Kidney tubule cell (primary cell): ENCODE measurements around the gene EDEM2.
"Not testable (repeated sequence)": the region's sequence is repeated elsewhere in the genome, so short reads cannot be mapped to it uniquely, and the experiment has no call there.

Experiments used
- DNase-seq: peaks from one replicate; pipeline ENCODE4 v3.0.0-alpha.2; 2018; ENCODE audit warnings: low spot score

EDEM2 gene, protein sequence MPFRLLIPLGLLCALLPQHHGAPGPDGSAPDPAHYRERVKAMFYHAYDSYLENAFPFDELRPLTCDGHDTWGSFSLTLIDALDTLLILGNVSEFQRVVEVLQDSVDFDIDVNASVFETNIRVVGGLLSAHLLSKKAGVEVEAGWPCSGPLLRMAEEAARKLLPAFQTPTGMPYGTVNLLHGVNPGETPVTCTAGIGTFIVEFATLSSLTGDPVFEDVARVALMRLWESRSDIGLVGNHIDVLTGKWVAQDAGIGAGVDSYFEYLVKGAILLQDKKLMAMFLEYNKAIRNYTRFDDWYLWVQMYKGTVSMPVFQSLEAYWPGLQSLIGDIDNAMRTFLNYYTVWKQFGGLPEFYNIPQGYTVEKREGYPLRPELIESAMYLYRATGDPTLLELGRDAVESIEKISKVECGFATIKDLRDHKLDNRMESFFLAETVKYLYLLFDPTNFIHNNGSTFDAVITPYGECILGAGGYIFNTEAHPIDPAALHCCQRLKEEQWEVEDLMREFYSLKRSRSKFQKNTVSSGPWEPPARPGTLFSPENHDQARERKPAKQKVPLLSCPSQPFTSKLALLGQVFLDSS

DNA sequence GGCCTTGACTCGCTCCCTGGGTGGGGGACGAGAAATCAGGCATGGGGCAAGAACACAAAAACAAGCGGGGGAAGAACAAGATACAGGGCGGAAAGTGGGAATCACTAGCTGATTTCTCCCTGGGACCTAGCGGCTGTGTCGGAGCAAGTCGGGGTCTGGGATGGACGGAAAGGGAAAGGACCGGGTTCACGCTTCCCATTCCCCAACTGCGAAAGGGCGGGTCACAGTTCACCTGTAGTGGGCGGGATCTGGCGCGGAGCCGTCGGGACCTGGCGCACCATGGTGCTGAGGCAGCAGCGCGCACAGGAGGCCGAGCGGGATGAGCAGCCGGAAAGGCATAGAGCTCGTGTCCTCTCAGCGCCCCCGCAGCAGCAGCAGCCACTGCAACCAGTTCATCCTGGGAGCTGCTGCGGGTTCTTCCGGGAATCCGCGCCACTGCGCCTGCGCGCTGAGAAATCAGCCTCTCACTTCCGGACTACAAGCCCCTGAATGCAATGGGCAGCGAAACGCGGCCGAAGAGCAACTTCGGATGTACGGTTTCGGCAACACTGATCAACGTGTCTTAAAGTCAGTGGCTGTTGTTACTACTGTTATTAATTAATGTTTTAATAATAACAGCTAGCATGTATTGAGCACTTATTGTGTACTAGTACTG is at the start of gene EDEM2:
EDEM2 (minus strand) TSS at position 417 of the 655 bp plus-strand sequence; CDS start at position 339, 78 bp downstream.
- DNase-seq, result peak; percentile 98

DNA sequence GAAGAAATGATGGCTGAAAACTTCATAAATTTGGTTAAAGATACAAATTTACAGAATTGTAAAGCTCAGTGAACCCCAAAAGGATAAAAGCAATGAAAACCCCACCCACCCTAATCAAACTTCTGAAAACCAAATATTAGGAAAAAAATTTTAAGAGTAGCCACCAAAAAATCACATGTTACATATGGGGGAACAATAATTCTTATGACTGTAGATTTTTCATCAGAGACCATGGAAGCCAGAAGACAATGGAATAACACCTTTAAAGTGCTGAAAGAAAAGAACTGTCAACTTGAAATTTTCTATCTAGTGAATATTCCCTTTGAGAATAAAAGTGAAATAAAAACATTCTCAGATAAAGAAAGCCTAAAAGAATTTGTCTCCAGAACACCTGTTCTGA is 49.2 kb upstream of the EDEM2 start:
- DNase-seq, result no peak

DNA sequence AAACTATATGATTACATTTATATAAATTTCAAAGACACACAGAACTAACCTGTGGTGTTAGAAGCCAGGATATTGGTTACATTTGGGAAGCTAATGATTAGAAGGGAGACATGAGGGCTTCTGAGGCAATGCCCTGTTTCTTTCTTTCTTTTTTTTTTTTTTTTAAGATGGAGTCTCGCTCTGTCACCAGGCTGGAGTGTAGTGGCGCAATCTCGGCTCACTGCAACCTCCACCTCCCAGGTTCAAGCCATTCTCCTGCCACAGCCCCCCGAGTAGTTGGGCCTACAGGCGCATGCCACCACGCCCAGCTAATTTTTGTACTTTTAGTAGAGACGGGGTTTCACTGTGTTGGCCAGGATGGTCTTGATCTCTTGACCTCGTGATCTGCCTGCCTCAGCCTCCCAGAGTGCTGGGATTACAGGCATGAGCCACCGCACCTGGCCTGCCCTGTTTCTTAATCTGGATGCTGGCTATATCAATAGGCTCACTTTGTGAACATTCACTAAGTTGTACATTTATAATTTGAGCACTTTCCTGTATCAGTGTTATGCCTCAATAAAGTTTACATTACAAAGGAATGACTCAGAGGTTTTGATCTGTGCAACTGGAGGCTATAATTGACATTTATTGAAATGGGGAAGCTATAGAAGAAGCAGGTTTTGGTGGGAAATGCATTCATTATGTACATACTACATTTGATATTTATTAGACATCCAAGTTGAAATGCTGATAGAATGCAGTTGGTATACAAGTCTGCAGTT is 46.1 kb upstream of the EDEM2 start:
- DNase-seq, result not testable (repeated sequence)

DNA sequence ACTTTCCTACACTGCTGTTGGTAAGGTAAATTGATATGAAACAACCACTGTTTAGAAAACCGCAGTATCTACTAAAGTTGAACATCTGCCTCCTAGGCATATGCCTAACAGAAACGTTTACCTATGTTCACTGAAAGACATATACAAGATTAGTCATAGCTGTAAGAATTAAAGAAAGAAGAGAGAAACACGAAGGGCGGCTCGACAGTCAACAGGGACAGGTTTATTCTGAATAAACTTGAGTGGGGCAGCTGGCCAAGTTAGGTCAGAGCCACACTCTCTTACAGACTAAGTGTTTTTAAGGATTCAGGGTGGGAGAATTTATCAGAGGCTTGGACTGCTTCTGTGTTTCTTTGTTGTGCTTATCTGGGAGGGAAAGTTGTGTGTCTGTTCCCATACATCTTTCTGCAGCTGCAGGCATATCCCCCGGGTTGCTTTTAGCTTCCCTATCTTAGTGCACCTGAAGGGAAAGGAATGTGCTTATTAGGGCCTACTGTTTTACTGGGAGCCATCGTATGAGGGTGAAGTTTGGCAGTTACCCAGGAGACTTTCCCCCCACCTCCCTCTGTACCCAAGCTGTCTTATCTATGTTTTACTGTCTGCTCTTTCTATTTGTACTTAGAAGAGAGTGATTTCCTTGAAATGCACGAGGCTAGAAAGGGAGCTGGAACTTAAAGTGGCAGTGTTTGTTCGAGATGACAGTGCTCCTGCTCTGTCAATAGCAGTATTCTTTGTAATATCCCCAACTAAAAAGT is 45.2 kb upstream of the EDEM2 start:
- DNase-seq, result no peak

DNA sequence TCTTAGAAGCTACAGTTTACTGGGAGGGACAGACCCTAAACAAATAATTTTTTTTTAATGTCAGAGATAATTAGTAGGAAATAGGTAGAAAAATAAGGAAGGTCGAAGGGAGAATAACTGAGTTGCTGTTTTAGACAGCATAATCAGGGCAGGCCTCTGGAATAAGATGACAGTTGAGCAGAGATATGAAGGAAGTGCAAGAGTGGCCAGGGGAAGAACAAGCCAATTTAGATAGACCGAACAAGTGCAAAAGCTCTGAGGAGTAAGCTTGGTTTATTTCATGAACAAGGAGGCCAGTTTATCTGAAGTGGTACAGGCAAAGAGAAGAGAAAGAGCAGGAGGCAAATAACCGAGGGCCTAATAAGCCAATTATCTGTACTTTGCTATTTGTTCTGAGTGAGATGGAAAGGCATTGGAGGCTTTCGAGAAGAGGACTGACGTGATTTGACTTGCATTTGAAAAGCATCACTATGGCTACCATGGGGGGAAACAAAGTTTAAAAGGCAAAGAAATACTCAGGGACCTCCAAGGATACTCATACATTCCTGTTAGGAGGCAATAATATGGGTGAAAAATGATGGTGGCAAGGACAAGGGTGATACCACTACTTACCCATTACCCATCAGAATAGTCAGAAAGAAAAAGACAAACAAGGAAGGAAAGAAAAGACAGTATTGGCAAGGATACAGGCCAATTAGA is 44.4 kb upstream of the EDEM2 start:
- DNase-seq, result no peak

DNA sequence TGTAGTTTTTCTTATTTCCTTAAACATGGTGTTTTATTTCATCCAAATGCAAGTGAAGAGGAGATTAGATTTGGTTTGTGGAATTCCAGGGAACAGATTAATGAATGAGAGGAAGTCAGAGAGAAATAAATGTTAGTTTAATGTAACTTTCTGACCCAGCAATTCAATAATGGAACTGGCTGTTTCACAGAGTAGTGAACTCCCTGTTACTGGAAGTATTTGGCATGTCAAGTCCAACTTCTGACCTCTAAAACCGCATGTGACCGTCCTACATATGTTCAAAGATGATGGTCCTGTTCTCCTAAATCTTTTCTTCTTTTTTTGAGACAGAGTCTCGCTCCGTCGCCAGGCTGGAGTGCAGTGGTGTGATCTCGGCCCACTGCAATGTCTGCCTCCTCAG is 43.4 kb upstream of the EDEM2 start:
- no peak for DNase-seq

DNA sequence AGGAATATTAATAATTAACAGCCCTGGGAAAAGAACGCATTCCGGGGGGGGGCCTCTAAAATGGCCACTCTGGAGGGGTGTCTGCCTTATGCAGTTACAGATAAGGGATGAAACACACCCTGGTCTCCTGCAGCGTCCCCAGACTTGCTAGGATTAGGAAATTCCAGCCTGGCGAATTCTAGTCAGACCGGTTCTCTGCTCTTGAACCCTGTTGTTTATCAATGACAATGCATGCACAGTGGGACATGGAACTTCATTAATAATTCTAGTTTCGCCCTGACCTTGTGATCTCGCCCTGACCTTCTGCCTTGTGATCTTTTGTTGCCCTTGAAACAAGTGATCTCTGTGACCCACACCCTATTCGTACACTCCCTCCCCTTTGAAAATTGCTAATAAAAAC is 42.1 kb upstream of the EDEM2 start:
- DNase-seq, result not testable (repeated sequence)

DNA sequence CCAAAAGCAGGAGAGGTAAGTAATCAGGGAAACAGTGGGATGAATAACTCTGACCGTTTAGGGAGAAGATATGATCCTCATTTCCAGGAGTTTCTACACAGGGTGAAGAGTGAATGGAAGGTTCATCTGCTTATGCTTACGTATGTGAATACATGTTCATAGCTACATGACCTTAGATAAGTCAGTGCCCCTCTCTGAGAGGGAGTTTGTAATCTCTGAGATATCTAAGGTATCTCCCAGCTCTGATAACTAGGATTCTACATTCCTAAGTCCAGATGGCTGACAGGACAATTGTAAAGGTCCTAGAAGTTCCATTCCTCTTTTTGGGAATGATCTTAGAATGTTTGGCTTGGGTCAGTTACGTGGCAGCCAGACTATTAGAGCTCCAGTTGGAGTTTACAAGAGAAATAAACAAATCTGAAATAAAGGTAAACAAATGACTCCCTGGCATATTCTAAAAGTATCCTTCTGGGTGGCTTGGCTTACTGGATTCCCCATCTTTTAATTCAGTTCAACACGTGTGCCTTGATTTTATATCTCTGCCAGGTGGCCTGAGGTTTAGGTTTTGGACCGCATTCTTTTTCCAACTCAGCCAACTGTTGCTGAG is 40.6 kb upstream of the EDEM2 start:
- no peak for DNase-seq

DNA sequence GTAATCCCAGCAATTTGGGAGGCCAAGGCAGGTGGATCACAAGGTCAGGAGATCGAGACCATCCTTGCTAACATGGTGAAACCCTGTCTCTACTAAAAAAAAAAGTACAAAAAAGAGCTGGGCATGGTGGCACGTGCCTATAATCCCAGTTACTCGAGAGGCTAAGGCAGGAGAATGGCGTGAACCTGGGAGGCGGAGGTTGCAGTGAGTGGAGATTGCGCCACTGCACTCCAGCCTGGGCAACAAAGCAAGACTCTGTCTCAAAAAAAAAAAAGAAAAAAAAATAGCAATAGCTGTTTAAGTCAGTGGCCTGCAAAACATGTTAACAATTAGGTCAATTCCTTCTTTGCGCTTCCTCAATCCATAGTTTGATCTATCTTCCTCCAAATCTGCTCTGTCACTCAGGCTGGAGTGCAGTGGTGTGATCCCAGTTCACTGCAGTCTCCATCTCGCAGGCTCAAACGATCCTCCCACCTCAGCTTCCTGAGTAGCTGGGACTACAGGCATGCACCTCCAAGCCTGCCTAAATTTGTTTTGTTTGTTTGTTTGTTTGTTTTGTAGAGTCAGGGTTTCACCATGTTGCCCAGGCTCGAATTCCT is 39.7 kb upstream of the EDEM2 start:
- DNase-seq, result not testable (repeated sequence)

DNA sequence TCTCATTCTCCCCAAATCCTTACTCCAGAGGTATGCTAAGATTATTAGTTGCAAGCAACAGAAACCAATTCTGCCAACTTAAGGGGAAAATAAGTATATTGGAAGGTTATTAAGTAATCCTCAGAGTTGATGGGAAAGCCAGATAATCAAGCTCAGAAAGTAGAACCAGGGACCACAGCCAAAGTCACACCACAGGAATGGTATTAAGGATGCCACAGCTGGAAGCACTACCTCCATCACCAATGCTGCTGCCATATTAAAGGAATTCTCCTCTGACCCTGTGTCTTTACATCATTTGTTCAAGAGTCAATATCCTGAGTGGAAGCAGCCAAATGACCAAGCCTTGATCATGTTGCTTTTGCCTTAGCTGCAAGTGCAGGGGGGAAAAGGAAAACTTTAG is 34.6 kb upstream of the EDEM2 start:
- DNase-seq, result no peak

DNA sequence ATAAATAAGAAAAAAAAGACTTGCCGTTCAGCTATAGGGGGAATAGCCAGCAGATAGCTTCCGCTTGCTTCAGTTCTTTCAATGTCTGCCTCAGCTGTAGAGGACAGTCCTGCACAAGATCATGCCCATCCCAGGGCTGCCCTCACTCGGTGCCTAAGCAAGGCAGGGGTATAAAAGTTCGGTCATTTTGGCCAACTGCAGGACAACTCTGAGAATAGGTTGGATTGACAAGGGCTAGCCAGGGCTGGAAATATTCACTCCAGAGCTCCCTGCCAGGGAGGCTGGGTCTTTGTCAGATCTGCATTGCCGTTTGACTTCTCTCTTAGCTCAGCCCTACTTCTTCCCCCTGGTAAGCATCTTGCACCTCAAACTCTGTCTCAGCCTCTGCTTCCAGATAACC is 33.1 kb upstream of the EDEM2 start:
- DNase-seq, result no peak

DNA sequence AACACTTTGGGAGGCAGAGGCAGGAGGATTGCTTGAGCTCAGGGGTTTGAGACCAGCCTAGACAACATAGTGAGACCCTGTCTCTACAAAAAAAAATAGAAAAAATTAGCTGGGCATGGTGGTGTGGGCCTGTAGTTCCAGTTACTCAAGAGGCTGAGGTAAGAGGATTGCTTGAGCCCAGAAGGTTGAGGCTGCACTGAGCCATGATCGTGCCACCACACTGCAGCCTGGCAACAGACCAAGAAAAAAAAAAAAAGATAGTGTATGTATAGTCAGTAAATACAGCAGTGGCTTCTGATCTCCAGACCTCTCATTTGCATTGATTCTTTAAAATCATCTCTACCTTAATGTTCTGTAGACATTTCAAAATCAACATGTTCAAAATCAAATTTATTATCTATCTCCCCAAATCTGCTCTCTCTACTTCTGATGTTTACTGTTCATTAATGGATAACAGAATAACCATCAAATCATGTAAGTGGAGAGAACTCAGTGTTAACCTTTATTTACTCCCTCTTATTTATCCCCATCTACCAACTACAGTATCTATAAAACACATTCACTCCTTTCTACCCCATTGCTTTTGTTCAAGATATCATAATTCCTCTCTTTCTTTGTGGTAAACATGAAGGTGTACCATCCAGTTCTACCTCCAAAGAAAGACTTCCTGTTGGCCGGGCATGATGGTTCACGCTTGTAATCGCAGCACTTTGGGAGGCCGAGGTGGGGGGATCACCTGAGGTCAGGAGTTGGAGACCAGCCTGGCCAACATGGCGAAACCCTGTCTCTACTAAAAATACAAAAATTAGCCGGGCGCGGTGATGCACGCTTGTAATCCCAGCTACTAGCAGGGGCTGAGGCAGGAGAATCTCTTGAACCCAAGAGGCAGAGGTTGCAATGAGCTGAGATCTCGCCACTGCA is 32.4 kb upstream of the EDEM2 start:
- DNase-seq, result no peak

DNA sequence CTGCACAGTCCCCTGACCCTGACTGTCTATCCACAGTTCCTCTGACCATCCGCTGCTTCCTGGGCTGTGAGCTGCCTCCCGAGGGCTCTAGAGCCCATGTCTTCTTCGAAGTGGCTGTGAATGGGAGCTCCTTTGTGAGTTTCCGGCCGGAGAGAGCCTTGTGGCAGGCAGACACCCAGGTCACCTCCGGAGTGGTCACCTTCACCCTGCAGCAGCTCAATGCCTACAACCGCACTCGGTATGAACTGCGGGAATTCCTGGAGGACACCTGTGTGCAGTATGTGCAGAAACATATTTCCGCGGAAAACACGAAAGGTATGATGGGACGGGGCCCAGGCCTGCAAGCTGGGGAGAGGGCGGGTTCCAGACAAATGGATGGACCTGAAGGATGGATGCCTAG is 29.0 kb upstream of the EDEM2 start:
- DNase-seq, result no peak

DNA sequence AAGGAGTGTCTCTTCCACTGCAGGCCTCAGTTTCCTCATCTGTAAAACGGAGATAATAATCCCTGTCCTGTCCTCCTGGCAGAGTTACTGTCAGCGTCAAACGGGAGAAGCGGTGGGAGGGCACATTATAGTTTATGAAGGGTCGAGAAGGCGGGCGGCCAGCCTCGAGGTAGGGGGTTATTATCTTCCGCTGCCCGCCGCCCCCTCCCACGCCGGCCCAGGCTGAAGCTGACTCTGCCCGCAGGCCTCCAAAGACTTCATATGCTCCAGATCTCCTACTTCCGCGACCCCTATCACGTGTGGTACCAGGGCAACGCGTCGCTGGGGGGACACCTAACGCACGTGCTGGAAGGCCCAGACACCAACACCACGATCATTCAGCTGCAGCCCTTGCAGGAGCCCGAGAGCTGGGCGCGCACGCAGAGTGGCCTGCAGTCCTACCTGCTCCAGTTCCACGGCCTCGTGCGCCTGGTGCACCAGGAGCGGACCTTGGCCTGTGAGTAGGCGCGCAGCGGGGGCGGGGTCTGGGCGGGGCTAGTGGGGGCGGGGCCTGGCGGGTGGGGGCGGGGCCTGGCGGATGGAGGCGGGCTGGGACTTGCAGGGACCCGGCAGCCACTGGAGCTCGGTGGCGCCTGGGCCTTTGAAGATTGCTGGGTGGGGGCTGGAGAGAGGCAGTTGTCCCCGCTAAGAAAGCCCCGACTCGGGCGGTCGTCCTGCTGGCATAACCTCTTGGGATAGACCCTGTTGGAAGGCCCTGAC is 27.5 kb upstream of the EDEM2 start:
- DNase-seq, result peak; percentile 48

DNA sequence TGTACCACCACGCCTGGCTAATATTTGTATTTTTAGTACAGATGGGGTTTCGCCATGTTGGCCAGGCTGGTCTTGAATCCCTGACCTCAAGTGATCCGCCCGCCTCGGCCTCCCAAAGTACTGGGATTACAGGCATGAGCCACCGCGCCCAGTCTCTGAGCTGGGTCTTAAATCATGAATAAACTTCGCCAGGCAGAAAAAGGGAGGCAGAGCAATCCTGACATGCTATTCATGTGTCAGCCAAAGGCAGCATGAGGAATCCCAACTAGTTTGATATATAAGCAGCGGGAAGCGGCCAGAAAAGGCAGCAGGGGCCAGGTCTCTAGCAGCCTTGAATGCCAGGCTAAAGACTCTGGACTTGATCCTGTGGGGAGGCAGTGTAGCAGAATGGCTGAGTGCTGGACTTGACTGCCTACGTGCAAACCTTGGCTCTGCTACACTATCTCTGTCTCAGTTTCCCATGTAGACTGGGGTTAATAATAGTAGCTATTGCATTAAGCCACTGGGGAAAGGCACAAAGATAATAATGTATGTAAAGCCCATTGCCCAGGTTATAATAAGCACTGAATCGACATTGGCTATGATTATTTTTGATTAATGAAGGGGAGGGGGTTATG is 26.5 kb upstream of the EDEM2 start:
- DNase-seq, result no peak

DNA sequence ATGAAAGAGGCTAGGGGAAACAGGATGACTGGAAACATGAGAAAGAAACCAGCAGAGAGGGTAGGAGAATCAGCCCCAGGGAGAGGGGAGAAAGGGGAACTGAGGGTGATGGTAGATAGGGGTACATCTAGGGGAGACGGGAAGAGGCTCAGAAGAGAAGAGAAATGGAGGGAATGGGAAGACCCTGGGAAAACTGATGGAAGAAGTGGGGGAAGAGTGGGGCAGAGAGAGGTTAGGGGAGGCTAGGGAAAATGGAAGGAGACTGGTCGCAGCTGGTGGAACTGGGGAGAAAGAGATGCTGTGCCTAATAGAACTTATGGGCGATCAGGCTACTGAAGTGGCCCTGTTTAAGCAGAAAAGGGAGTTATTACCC is 25.3 kb upstream of the EDEM2 start:
- DNase-seq, result no peak

DNA sequence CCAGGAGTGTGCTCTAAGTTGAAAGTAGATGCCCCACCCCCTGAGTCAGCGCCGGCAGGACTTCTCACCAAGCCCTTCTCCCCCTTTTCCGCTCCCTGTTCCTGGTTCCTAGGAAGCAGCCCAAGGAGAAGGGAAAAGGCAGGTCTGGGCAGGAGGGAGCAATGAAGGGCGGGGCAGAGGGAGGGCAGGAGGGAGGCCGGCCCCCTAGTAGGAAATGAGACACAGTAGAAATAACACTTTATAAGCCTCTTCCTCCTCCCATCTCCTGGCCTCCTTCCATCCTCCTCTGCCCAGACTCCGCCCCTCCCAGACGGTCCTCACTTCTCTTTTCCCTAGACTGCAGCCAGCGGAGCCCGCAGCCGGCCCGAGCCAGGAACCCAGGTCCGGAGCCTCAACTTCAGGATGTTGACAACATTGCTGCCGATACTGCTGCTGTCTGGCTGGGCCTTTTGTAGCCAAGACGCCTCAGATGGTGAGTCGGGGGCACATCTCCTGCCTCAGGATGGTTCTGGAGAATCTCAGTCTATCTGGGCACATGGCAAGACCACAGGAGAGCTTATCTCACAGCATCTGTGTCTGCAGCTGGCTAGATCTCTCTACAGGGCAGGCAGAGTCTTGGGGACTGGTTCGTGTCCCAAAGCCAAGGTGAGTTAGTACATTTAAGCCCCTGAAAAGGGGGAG is 24.8 kb upstream of the EDEM2 start, which contains the start of gene PROCR:
PROCR (plus strand) TSS at position 320 of the 681 bp plus-strand sequence; CDS start at position 403, 83 bp downstream.
- peak; percentile 98 for DNase-seq
